ENCODE measurements around the gene R3HDM4.

Gene R3HDM4

DNA sequence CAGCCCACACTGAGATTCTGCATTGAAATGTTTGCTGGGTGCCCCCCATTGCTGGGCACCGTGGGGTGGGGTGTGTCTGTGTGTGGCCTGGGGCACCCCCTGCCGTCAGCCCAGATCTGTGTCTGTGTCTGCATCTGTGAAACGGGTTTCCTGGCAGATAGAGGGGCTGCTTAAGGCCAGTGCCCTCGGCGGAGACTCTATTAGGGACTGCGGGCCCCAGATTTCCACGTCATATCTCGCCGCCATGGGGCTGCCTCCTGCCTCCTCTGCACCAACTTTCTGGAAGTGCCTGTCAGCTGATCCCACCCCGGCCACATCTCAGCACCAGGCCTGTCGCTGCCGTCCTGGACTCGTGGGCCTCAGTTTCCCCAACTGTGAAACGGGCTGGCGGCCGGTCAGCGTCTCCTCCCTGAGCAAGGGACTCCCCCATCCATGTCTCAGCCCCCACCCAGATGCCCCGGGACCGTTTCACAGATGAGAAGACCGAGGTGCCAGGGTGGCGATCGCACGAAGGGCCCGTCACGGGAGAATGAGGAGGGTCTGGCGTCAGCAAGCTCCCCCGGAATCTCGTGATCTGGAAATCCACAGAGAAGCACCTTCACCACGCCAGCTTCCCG, 34.2 kb upstream of the R3HDM4 start:
- Histone ChIP-seq H3K4me3 (ENCODE audit: low read depth, low read length) (no peak overlapping the region), H3K9me3 (no peaks in the 10 kb centered on the region), H3K27me3 (no peaks in the 10 kb centered on the region), H3K36me3 (peaks cover 12% of the 10 kb centered on the region), H3K4me1 (peaks cover 5% of the 10 kb centered on the region)
- TF ChIP-seq, protein P1, sequence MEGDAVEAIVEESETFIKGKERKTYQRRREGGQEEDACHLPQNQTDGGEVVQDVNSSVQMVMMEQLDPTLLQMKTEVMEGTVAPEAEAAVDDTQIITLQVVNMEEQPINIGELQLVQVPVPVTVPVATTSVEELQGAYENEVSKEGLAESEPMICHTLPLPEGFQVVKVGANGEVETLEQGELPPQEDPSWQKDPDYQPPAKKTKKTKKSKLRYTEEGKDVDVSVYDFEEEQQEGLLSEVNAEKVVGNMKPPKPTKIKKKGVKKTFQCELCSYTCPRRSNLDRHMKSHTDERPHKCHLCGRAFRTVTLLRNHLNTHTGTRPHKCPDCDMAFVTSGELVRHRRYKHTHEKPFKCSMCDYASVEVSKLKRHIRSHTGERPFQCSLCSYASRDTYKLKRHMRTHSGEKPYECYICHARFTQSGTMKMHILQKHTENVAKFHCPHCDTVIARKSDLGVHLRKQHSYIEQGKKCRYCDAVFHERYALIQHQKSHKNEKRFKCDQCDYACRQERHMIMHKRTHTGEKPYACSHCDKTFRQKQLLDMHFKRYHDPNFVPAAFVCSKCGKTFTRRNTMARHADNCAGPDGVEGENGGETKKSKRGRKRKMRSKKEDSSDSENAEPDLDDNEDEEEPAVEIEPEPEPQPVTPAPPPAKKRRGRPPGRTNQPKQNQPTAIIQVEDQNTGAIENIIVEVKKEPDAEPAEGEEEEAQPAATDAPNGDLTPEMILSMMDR (IDR thresholded peaks at IDR 0.05; ENCODE audit: low read depth, low read length), result no peak
- DNase-seq, result no peak

DNA sequence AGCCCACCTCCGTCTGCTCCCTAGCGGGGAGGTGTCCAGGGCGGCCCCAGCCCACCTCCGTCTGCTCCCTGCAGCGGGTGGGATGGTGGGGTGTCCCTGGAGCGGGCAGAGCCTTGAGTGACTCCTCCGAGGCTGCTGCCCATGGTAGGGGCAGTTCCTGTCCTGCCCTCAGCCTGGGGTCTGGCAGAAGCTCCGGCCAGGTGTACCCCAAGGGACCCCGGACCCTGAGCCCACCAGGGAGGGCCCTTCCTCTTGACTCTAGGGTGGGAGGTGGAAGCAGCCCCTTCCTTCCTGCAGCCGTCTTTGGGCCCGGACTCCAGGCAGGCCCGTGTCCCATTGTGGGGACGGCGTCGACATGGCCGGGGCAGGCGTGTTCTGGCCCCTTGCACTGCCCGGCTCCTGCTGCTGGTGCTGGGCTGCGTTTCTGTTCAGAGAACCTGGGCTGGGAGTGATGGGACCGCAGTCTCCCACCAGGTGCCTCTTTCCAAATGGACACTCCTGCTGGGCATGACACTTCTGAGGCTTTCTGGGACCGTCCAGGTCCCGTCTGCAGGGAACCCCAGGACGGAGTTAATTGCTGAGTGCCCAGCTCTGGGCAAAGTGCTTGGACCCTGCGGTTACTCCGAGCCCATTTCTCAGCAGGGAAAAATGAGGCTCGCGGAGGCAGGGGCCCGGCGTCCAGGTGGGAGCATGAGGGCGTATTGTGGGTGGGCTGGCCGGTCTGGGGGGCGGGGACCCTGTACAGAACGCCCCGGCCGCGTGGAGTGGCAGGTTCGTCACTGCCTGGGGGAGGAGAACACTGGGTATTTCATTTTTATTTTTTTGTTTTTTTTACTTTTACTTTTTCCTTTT, 32.6 kb upstream of the R3HDM4 start:
- Histone ChIP-seq H3K4me3 (ENCODE audit: low read depth, low read length) (no peak overlapping the region), H3K9me3 (no peaks in the 10 kb centered on the region), H3K36me3 (peaks cover 12% of the 10 kb centered on the region), H3K27me3 (no peaks in the 10 kb centered on the region), H3K4me1 (peaks cover 9% of the 10 kb centered on the region)
- TF ChIP-seq, protein P1 (IDR thresholded peaks at IDR 0.05; ENCODE audit: low read depth, low read length), result no peak
- DNase-seq, result no peak

DNA sequence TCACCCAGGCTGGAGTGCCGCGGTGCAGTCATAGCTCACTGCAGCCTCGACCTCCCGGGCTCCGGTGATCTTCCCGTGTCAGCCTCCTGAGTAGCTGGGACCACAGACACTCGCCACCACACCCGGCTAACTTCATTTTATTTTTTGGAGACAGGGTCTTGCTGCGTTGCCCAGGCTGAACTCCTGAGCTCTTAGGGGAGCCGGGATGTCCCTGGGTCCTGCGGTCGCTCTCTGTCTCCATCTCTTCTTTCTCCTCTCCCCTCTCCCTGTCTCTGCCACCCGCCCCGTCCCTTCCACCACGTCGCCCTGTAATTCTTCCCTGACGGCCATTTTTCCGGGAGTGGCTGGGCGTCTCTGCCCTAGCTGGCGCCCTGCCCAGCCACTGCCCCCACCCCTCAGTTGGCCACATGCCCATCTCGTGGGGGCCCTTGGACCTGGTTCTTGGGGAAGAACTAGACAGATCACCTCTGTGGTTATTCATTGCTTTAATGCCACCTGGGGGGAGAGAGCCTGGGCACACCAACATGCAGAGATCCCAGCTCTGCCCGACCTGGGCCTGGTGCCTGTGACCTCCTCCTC, 31.7 kb upstream of the R3HDM4 start:
- DNase-seq, result peak; percentile 70
- Histone ChIP-seq H3K27me3 (no peaks in the 10 kb centered on the region), H3K4me1 (peaks cover 18% of the 10 kb centered on the region), H3K36me3 (peaks cover 12% of the 10 kb centered on the region), H3K9me3 (no peaks in the 10 kb centered on the region), H3K4me3 (ENCODE audit: low read depth, low read length) (peak overlapping the region; percentile 49)
- TF ChIP-seq, protein P1 (IDR thresholded peaks at IDR 0.05; ENCODE audit: low read depth, low read length), result no peak

DNA sequence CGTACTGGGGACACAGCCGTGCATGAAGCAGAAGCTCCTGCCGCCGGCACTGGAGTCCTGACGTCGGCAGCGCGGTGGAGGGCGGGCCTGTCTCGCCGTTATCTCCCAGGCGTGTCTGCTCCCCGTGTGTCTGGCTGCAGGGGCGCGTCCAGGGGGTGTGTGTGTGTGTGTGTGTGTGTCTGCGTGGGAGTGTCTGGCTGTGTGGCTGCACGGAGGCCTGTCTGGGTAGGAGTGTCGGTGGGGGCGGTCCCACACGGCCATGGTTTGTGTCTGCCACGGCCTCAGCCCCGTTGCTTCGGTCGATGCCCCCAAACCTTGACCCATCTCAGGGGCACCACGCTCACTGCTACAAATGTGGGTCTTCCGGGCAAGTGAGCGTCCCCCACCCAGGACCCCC, 31.1 kb upstream of the R3HDM4 start:
- Histone ChIP-seq H3K4me3 (ENCODE audit: low read depth, low read length) (peak overlapping the region; percentile 49), H3K4me1 (peaks cover 20% of the 10 kb centered on the region), H3K36me3 (peaks cover 12% of the 10 kb centered on the region), H3K9me3 (no peaks in the 10 kb centered on the region), H3K27me3 (no peaks in the 10 kb centered on the region)
- peak; percentile 93 for DNase-seq
- TF ChIP-seq, protein P1 (IDR thresholded peaks at IDR 0.05; ENCODE audit: low read depth, low read length), result no peak

DNA sequence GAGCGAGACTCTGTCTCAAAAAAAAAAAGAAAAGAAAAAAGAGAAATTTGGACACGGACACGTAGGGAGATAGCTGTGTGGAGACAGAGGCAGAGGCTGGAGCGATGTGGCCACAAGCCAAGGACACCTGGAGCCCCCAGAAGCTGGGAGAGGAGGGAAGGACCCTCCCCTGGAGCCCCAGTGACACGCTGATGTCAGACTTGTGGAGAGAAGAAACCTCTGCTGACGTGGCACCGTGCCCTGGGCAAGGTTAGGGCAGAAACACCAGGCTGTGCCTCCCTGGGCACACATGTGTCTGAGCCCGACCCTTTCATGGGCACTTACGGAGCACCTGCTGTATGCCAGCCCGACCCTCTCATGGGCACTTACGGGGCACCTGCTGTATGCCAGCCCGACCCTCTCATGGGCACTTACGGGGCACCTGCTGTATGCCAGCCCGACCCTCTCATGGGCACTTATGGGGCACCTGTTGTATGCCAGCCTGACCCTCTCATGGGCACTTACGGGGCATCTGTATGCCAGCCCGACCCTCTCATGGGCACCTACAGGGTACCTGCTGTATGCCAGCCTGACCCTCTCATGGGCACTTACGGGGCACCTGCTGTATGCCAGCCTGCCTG, 30.6 kb upstream of the R3HDM4 start:
- peak; percentile 6 for DNase-seq
- Histone ChIP-seq H3K4me1 (peaks cover 20% of the 10 kb centered on the region), H3K36me3 (peaks cover 12% of the 10 kb centered on the region)

More for the DNA sequence above, 30.6 kb upstream of the R3HDM4 start:
- H3K27me3 ChIP-seq, result no peaks in the 10 kb centered on the region
- TF ChIP-seq, protein P1 (IDR thresholded peaks at IDR 0.05; ENCODE audit: low read depth, low read length), result no peak
- no peaks in the 10 kb centered on the region for H3K9me3 ChIP-seq
- no peak overlapping the region for H3K4me3 ChIP-seq (ENCODE audit: low read depth, low read length)

All from BE2C (cell line).